Ishikawa (cell line): ENCODE results near the gene ACTA2.

Experiments
- EGR1 ChIP-seq: IDR thresholded peaks from 2 replicates; pipeline ENCODE4 v1.6.1; 2012
- EP300 ChIP-seq: IDR thresholded peaks from 2 replicates; pipeline ENCODE4 v1.6.1; 2012; ENCODE audit warnings: borderline replicate concordance
- RAD21 ChIP-seq: IDR thresholded peaks from 2 replicates; pipeline ENCODE4 v1.6.1; 2012; ENCODE audit warnings: low read depth
- TAF1 ChIP-seq: IDR thresholded peaks from 2 replicates; pipeline ENCODE4 v1.6.1; 2012; ENCODE audit warnings: low read depth, mild to moderate bottlenecking
- TF ChIP-seq, protein P1 (sequence below): IDR thresholded peaks from 2 replicates; pipeline ENCODE4 v1.6.1; 2012; ENCODE audit warnings: low read depth, mild to moderate bottlenecking
- TF ChIP-seq, protein P2 (sequence below): IDR thresholded peaks from 2 replicates; pipeline ENCODE4 v1.6.1; 2012

DNA sequence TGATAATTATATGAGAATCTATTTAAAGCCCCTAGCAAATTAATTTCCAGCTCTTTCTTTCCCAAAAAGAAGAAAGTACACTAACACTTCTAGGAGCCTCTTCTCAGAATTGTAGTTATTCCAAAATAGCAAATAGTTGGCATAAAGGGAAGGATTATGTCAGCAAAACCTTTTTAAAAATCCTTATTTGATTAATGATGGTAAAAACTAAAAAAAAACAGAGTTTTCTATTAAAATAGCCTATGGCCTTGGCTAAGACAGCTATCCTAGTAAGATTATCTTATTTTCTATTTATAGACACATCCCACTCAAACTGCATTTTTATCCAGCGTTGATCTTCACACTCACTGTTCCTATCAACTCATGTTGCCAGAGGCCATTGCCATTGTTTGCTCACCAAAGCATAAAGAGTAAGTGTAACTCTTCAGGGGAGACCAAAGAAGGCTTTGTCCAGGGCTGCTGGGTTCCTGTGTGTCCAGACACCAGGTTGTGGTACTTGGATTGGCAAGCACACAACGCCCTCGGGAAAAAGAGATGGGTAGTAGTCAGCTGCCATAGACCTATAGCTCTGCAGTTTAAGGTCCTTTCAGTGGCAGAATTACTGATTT lies 31.5 kb downstream of the ACTA2 start:
- TF ChIP-seq RAD21 (no peak), TAF1 (no peak), EP300 (no peak), EGR1 (no peak)
- TF ChIP-seq, protein P1, sequence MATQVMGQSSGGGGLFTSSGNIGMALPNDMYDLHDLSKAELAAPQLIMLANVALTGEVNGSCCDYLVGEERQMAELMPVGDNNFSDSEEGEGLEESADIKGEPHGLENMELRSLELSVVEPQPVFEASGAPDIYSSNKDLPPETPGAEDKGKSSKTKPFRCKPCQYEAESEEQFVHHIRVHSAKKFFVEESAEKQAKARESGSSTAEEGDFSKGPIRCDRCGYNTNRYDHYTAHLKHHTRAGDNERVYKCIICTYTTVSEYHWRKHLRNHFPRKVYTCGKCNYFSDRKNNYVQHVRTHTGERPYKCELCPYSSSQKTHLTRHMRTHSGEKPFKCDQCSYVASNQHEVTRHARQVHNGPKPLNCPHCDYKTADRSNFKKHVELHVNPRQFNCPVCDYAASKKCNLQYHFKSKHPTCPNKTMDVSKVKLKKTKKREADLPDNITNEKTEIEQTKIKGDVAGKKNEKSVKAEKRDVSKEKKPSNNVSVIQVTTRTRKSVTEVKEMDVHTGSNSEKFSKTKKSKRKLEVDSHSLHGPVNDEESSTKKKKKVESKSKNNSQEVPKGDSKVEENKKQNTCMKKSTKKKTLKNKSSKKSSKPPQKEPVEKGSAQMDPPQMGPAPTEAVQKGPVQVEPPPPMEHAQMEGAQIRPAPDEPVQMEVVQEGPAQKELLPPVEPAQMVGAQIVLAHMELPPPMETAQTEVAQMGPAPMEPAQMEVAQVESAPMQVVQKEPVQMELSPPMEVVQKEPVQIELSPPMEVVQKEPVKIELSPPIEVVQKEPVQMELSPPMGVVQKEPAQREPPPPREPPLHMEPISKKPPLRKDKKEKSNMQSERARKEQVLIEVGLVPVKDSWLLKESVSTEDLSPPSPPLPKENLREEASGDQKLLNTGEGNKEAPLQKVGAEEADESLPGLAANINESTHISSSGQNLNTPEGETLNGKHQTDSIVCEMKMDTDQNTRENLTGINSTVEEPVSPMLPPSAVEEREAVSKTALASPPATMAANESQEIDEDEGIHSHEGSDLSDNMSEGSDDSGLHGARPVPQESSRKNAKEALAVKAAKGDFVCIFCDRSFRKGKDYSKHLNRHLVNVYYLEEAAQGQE = no peak
- TF ChIP-seq, protein P2, sequence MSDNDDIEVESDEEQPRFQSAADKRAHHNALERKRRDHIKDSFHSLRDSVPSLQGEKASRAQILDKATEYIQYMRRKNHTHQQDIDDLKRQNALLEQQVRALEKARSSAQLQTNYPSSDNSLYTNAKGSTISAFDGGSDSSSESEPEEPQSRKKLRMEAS = no peak
